Measurements from ENCODE around the gene NOTCH4. TPM values are rescaled to one million over a fixed set of nuclear protein-coding genes. Genes with fewer than 3 reads are reported as not detected.
A peak's percentile ranks its signal among the peaks of the same experiment; 100 is the strongest.

NOTCH4 gene
- polyA plus RNA-seq, 4 donors = 1.1 to 15.2 (median 4.6) TPM

DNA sequence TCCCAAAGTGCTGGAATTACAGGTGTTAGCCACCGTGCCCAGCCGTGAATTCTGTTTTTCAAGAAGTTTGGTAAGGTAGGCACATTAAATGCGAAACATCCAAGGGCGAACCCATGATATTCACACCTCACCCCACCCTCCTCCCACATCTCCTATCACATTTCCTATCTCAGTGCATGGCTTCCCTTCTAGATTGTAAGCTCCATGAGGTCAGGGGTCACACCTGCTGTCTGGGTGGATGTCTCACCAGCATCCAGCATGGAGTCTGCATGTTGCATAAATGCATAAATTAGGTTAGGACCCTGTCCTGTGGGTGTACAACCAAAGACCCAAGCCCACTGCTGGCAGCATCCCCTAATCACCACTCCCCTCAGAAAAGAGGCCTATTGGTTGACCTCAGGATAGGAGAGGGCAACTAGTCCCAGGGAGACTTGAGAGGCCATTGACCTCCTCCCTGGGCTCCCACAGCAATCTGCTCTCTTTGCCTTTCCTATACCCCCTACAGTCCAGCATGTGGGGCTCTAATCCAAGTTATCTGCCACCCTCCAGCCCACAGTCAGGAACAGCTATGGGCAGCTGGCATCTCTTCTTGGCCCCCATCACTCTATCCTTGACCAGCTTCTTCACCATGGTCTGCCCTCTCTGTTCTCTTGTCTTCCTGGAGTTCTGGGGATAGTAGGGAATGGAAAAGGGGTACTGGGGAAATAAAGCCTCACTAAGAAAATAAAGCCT is 76.3 kb downstream of the NOTCH4 start:
- Histone ChIP-seq H3K9me3 (ENCODE audit: control insufficient read depth in 2 of 2, insufficient read depth in 1 of 2, low read depth in 1 of 2, low read length in 1 of 2) (no peaks in the 10 kb centered on the region), H3K4me1 (ENCODE audit: control insufficient read depth in 3 of 3, insufficient read depth in 2 of 3, low read depth in 1 of 3, low read length in 2 of 3) (peaks cover 0 to 28% (median 0%) of the 10 kb centered on the region in 3 donors), H3K27me3 (ENCODE audit: control insufficient read depth in 3 of 3, insufficient read depth in 3 of 3, low read length in 3 of 3) (peaks cover 0 to 19% (median 2%) of the 10 kb centered on the region in 3 donors), H3K27ac (ENCODE audit: low read depth in 1 of 3, low read length in 2 of 3) (no peak overlapping the region), H3K36me3 (ENCODE audit: control insufficient read depth in 3 of 3, insufficient read depth in 2 of 3, low read depth in 1 of 3, low read length in 3 of 3) (peaks cover 0 to 5% (median 0%) of the 10 kb centered on the region in 3 donors), H3K4me3 (ENCODE audit: low read depth in 1 of 3, low read length in 3 of 3) (peak overlapping the region in 1 of 3 donors; percentile 70)
- FAIRE-seq (no peak), DNase-seq (no peak)
- 83 to 92% (median 89%) methylated on average over 4 of the region's 4 CpGs for WGBS, 3 donors

DNA sequence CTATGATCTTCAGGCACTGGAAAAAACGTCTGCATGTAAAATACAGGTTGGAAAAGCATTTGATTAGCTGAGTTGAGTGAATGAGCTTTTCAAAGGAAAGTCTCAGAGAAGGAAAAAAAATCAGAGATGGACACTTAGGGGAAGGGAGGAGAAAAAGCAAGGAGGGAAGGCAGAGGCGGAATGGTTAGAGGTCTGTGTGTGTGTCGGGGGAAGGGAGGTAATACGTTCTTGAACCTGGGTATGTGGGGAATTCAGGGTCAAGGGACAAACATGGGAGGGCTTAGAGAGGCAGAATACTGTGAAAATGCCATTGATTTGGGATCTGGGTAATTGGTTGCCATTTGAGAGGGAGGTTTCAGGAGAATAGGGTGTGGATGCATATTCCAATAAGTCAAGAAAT is 77.2 kb downstream of the NOTCH4 start:
- H3K4me1 ChIP-seq (ENCODE audit: control insufficient read depth in 3 of 3, insufficient read depth in 2 of 3, low read depth in 1 of 3, low read length in 2 of 3) = peaks cover 0 to 30% (median 0%) of the 10 kb centered on the region in 3 donors
- peaks cover 0 to 5% (median 0%) of the 10 kb centered on the region in 3 donors for H3K36me3 ChIP-seq (ENCODE audit: control insufficient read depth in 3 of 3, insufficient read depth in 2 of 3, low read depth in 1 of 3, low read length in 3 of 3)
- FAIRE-seq = no peak
- peaks cover 0 to 19% (median 2%) of the 10 kb centered on the region in 3 donors for H3K27me3 ChIP-seq (ENCODE audit: control insufficient read depth in 3 of 3, insufficient read depth in 3 of 3, low read length in 3 of 3)
- no peak overlapping the region for H3K4me3 ChIP-seq (ENCODE audit: low read depth in 1 of 3, low read length in 3 of 3)
- H3K27ac ChIP-seq (ENCODE audit: low read depth in 1 of 3, low read length in 2 of 3) = no peak overlapping the region
- no peaks in the 10 kb centered on the region for H3K9me3 ChIP-seq (ENCODE audit: control insufficient read depth in 2 of 2, insufficient read depth in 1 of 2, low read depth in 1 of 2, low read length in 1 of 2)
- 57 to 66% (median 66%) methylated on average over 4 of the region's 4 CpGs for WGBS, 3 donors
- no peak for DNase-seq

DNA sequence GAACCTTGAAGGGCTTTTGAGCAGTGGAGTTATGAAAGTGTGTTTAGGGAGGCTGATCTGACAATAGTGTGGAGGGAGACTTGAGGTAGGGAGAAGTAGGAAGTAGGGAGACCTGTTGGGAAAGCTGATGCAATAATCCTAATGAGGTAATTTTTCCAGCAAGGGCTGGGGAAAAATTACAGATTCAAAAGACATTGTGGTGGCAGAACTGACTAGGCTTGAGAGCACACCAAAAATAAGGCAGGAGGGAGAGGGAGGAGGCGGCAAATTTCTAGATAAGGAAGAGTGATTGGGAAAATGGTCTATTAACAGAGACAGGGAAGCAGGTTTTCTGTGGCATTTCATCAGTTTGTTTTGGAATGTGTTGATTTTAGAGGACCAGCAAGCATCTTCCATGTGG is 77.6 kb downstream of the NOTCH4 start:
- peaks cover 0 to 19% (median 2%) of the 10 kb centered on the region in 3 donors for H3K27me3 ChIP-seq (ENCODE audit: control insufficient read depth in 3 of 3, insufficient read depth in 3 of 3, low read length in 3 of 3)
- no peaks in the 10 kb centered on the region for H3K9me3 ChIP-seq (ENCODE audit: control insufficient read depth in 2 of 2, insufficient read depth in 1 of 2, low read depth in 1 of 2, low read length in 1 of 2)
- 83 to 86% (median 85%) methylated on average over 1 of the region's 1 CpG for WGBS, 3 donors
- H3K4me3 ChIP-seq (ENCODE audit: low read depth in 1 of 3, low read length in 3 of 3) = no peak overlapping the region
- peaks cover 0 to 5% (median 0%) of the 10 kb centered on the region in 3 donors for H3K36me3 ChIP-seq (ENCODE audit: control insufficient read depth in 3 of 3, insufficient read depth in 2 of 3, low read depth in 1 of 3, low read length in 3 of 3)
- H3K4me1 ChIP-seq (ENCODE audit: control insufficient read depth in 3 of 3, insufficient read depth in 2 of 3, low read depth in 1 of 3, low read length in 2 of 3) = peaks cover 0 to 29% (median 0%) of the 10 kb centered on the region in 3 donors
- FAIRE-seq = no peak
- no peak overlapping the region for H3K27ac ChIP-seq (ENCODE audit: low read depth in 1 of 3, low read length in 2 of 3)
- DNase-seq = peak in 1 of 2 donors; percentile 26

Other genes with a start within 250 kb of the NOTCH4 start
- gene C4A, start 242.0 kb downstream of the NOTCH4 start, polyA plus RNA-seq = 10 to 100 TPM in 3 of 4 donors, 1 to 10 TPM in 1; 4.0 to 64.7 (median 26.1) TPM
- 10 to 100 TPM in 3 of 4 donors, 1 to 10 TPM in 1; 9.6 to 87.6 (median 26.6) TPM for gene C4B, start 209.3 kb downstream of the NOTCH4 start, polyA plus RNA-seq
- gene CYP21A2, start 185.7 kb downstream of the NOTCH4 start, polyA plus RNA-seq = 1 to 10 TPM in 2 of 4 donors, under 1 TPM in 2; 0.18 to 3.4 (median 0.98) TPM
- 10 to 100 TPM in 1 of 4 donors, 1 to 10 TPM in 3; 1.8 to 38.7 (median 4.5) TPM for gene TNXB, start 114.7 kb downstream of the NOTCH4 start, polyA plus RNA-seq
- gene ATF6B, start 95.8 kb downstream of the NOTCH4 start, polyA plus RNA-seq = 10 to 100 TPM; 15.4 to 89.5 (median 45.8) TPM
- 1 to 10 TPM; 4.6 to 9.7 (median 7.5) TPM for gene FKBPL, start 93.8 kb downstream of the NOTCH4 start, polyA plus RNA-seq
- 1 to 10 TPM in 3 of 4 donors, not detected in 1; 1.4 to 4.7 (median 4.6) TPM for gene PRRT1, start 72.1 kb downstream of the NOTCH4 start, polyA plus RNA-seq
- 10 to 100 TPM in 2 of 4 donors, 1 to 10 TPM in 2; 3.1 to 26.5 (median 10.3) TPM for gene PPT2, start 69.9 kb downstream of the NOTCH4 start, polyA plus RNA-seq
- gene EGFL8, start 59.5 kb downstream of the NOTCH4 start, polyA plus RNA-seq = 10 to 100 TPM in 3 of 4 donors, 1 to 10 TPM in 1; 7.8 to 21.9 (median 12.8) TPM
- gene AGPAT1, start 48.0 kb downstream of the NOTCH4 start, polyA plus RNA-seq = 100 to 1,000 TPM in 1 of 4 donors, 10 to 100 TPM in 3; 41.9 to 112 (median 63.2) TPM
- 100 to 1,000 TPM; 106 to 232 (median 162) TPM for gene RNF5, start 45.7 kb downstream of the NOTCH4 start, polyA plus RNA-seq
- 10 to 100 TPM in 2 of 4 donors, 1 to 10 TPM in 2; 3.0 to 12.1 (median 9.2) TPM for gene AGER, start 39.8 kb downstream of the NOTCH4 start, polyA plus RNA-seq
- 100 to 1,000 TPM in 1 of 4 donors, 10 to 100 TPM in 3; 17.6 to 119 (median 29.9) TPM for gene PBX2, start 33.9 kb downstream of the NOTCH4 start, polyA plus RNA-seq
- gene GPSM3, start 31.4 kb downstream of the NOTCH4 start, polyA plus RNA-seq = 10 to 100 TPM in 3 of 4 donors, 1 to 10 TPM in 1; 6.0 to 31.3 (median 14.0) TPM
- gene TSBP1, start 147.8 kb upstream of the NOTCH4 start, polyA plus RNA-seq = not detected
- gene BTNL2, start 183.1 kb upstream of the NOTCH4 start, polyA plus RNA-seq = under 1 TPM in 2 of 4 donors, not detected in 2; 0.30 to 0.58 TPM
- 100 to 1,000 TPM; 230 to 625 (median 404) TPM for gene HLA-DRA, start 215.8 kb upstream of the NOTCH4 start, polyA plus RNA-seq